C1 segment of cervical spinal cord (tissue), 14 donors: ENCODE results near the gene AGXT2.
A peak's percentile ranks its signal among the peaks of the same experiment; 100 is the strongest.

Experiments
- DNase-seq, 14 donors: peaks; one replicate each; lab custom pipeline; 2025; lab: John Stamatoyannopoulos, UW

Gene AGXT2

GRCh38 chr5:35016174-35017051 lies 31.3 kb downstream of the AGXT2 start:
- no peak for DNase-seq

GRCh38 chr5:35015063-35015462 lies 32.7 kb downstream of the AGXT2 start:
- DNase-seq, result no peak

- DNase-seq, result no peak
Observed at GRCh38 chr5:35012796-35013195, 35.0 kb downstream of the AGXT2 start.

GRCh38 chr5:35012365-35012764 lies 35.4 kb downstream of the AGXT2 start:
- DNase-seq, result no peak

DNA sequence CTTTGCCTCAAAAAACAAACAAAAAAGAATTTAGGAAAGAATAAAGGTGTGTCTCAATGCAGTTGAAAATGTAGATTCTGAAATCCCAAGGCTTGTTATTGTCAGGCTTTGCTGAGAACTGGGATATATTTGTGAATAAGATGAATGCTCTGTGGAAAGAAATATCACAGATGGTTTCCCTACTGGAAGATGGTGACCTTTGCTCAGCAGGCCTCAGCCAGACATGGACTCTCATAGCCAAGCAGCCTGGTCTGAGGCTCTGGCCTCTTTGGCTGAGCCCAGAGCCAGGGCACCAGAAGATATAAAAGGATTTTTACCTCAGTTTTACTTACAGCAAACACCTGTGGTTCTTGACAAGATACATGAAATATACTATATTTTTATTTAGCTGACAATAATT lies 37.1 kb downstream of the AGXT2 start:
- peak in 1 of 14 donors; percentile 37 for DNase-seq

- no peak for DNase-seq
Observed at GRCh38 chr5:35009657-35010056, 38.1 kb downstream of the AGXT2 start.

DNA sequence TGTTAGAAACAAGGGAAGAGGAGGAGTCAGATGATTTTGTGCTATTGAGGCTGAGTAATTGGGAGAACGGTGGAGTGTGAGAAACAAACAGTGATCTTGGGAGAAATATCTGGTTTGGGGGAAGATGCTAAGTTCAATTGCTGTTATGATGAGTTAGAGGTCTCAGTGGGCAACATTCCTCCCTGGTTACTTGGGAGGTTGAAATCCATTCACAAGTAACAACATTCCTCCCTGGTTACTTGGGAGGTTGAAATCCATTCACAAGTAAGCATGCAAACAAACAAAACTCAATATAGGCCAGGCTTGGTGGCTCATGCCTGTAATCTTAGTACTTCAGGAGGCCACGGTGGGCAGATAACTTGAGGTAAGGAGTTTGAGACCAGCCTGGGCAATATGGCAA lies 38.7 kb downstream of the AGXT2 start:
- no peak for DNase-seq

DNA sequence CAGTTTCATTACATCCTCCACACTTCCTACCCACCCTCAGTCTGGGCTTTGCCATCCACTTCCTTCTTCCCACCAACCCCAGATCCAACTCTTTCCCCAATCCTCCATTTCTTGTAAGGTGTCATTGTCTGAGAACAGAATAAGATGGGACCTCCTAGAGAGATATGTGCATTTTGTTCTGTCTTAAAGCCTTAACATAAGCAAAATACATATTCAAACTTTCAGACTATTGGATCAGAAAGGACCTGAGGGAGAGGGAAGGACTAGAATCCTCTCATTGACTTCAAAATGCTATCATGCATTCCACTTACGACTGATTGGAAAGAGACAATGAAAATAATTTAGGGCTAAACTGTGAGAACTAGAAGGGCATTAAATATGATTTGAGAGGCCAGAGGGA lies 43.0 kb downstream of the AGXT2 start:
- DNase-seq, result no peak

DNA sequence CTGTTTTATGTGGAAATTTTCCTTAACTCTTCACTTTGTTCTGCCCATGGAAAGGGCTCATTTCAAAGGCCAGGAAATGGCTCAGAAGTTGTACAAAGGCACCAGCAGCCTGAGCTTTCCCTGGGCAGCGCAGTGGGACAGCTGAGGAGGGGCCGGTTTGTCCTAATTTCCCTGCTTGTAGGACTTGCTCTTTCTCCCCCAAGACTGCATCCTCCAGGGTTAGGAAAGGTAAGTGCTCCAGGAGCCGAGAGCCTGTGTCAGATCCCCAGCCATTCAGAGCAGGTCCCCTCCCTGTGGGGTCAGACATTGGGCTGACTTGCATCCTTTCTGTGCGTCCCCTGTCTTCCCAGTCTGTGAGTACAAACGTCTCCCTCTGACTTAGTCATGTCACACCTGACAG lies 43.5 kb downstream of the AGXT2 start:
- DNase-seq, result no peak

DNA sequence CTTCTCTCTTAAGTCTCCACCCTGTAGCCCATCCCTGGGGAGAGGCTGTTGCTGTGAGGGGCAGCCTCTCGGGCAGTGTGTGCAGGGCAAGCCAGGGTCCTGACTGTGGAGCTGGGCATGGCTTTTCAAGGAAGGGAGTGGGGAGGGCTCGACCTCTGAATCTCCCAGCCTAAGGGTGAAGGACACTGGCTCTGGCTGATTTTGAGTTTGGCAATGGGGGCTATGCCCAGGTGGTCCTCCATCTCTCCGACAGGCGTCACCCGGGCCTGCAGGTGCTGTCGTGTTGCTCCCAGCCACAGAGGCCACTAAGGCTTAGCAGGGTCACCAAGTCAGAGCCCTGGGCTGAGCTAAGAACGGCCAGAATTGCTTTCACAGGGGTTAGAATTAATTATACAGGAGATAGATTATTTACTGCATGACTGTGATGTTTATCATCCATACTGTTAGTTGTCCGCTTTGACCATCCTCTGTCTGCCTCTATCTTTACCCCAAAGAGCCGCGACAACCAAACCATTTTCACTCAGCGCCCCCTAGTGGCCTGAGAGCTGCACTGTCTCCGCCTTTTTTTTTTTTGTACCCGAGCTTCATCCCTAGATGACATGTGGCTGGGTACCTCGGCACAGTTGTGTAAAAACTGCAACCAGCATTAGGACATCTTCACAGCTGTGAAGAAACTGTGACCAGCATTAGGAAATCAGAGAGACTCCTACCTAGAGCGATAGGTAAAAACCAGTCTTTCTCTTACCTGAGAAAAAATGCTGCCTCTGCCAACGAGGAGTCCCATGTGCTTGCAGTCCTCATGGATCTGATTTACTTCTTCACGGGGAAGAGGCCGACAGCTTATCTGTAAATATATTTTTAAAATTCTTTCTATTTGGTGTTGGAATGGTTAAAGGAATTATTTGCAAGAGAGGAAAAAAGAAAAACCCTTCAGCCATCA lies 44.5 kb downstream of the AGXT2 start:
- DNase-seq, result peak in 9 of 14 donors; percentile 1 to 47 (median 15)

- no peak for DNase-seq
Observed at GRCh38 chr5:35002459-35002858, 45.3 kb downstream of the AGXT2 start.

DNA sequence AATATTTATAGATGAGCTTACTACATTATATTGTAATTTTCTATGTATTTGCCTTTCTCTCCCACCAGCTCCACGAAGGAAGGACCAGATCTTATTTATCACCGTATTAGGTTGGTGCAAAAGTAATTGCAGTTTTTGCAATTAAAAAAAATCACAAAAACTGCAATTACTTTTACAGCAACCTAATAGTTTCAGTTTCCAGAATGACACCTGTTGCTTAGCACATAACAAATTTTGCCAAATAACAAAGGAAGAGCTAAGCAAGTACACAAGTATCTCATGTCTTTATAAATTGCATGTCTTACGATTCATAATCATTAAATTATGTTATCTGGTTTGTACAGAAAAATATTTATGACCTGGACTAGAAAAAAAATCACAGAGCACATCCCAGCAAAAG lies 45.9 kb downstream of the AGXT2 start:
- DNase-seq, result no peak

GRCh38 chr5:34998058-34998789 lies 49.5 kb downstream of the AGXT2 start:
- no peak for DNase-seq

- DNase-seq, result no peak
Observed at GRCh38 chr5:34996261-34996660, 51.5 kb downstream of the AGXT2 start.

GRCh38 chr5:34993951-34994350 lies 53.8 kb downstream of the AGXT2 start:
- DNase-seq, result no peak

GRCh38 chr5:34991486-34992238 lies 56.1 kb downstream of the AGXT2 start:
- DNase-seq, result no peak

DNA sequence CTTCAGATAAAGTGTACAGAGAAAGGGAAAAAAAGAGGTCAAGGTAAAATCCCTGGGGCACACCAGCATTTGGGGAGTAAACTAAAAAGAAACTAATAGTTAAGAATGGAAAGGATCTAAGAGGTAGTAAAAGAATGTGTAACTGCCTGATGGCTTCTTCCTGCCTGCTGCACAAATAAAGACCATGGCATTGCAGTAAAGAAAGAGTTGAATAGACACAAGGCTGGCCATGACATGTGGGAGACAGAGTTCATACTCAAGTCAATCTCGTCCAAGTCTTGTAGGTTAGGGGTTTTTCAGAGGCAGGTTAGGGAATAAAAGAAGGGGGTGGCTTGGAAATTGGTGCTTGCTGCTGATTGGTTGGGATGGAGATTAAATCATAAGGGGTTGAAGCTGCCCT lies 60.8 kb downstream of the AGXT2 start:
- DNase-seq, result no peak

- DNase-seq, result no peak
Observed at GRCh38 chr5:34982823-34983222, 64.9 kb downstream of the AGXT2 start.

- no peak for DNase-seq
Observed at GRCh38 chr5:34978681-34979080, 69.1 kb downstream of the AGXT2 start.

GRCh38 chr5:34977934-34978613 lies 69.7 kb downstream of the AGXT2 start:
- DNase-seq, result no peak

- no peak for DNase-seq
Observed at GRCh38 chr5:34976347-34976746, 71.4 kb downstream of the AGXT2 start.
